ENCODE measurements around the gene CYS1. TPM values are rescaled to one million over a fixed set of nuclear protein-coding genes. Genes with fewer than 3 reads are reported as not detected.

The CYS1 gene
- total and polyA plus RNA-seq, 2 of the 8 experiments (the other 6 are each of a cell fraction or from before 2014, with no cell fraction given): 0.09 to 0.13 TPM

DNA sequence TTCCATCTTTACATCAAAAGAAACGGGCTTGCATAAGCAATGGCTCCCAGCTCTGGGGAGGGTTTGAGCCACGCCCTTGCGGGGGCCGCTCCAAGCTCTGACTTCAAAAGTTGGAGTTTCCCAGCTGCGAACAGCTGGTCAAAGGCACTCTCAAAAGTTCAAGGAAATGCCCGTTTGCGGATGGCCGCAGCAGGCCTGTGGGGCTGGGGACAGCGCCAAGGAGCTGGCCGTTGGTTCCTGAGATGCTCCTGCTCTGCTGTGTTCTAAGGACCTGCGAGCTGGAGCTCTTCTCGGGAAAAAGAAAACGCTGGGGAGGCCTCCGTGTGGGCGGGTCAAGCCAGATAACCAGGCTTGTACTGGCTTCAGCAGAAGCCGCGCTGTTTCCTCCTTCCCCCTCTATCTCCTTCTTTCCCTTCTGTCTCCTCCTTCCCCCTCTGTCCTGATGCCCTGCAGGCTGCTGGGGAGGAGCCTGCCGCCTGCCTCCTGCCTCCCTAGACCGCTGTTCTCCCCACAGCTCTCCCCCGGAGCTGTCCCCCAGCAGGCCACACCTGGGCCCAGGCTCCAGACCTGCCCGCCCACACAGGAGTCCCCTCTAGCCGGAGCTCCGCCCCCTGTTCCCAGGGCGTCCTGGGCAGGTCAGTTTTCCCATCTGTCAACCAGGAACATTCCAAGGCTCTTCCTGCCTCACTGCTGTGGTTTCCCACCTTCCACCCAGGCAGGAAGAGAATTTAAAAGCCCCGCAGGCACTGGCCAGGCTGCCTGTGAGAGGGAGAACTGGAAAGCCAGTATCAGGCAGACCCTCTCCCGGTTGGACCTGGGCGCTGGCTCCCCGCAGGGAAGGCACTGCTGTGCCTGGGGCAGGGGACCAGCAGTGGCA, 22.7 kb downstream of the CYS1 start (continued):
- TF ChIP-seq TAF1 (IDR thresholded peaks at IDR 0.05; ENCODE audit: low read depth, low read length) (no peak; the same call in 1 of the 2 replicates), SIX5 (IDR thresholded peaks at IDR 0.05; ENCODE audit: low read depth, low read length) (no peak), SP4 (IDR thresholded peaks at IDR 0.05; ENCODE audit: low read length) (no peak; the same call in 1 of the 2 replicates), CHD1 (IDR thresholded peaks at IDR 0.05; ENCODE audit: low read depth, low read length) (no peak), BRCA1 (IDR thresholded peaks at IDR 0.05; ENCODE audit: low read depth, low read length) (no peak), TEAD4 (IDR thresholded peaks at IDR 0.05; ENCODE audit: low read depth, low read length) (peak; percentile 87), RNF2 (IDR thresholded peaks at IDR 0.05; ENCODE audit: borderline replicate concordance, low read depth, low read length, missing control alignments, poor library complexity, severe bottlenecking) (no peak), KDM5A (IDR thresholded peaks at IDR 0.05; ENCODE audit: low read length) (no peak), BCL11A (IDR thresholded peaks at IDR 0.05; ENCODE audit: low read depth in 2 of 2, low read length in 2 of 2) (no peak), SRF (IDR thresholded peaks at IDR 0.05; ENCODE audit: low read depth, low read length) (no peak), CBX8 (IDR thresholded peaks at IDR 0.05; ENCODE audit: borderline replicate concordance, low read depth, low read length) (no peak), RBBP5 (IDR thresholded peaks at IDR 0.05; ENCODE audit: borderline replicate concordance, low read depth, low read length) (peak; percentile 67; the same call in 1 of the 2 replicates), JUN (IDR thresholded peaks at IDR 0.05; ENCODE audit: low read depth, low read length) (no peak), TAF7 (optimal IDR thresholded peaks at IDR 0.05; ENCODE audit: borderline replicate concordance, low read depth, low read length) (no peak), KDM4A (IDR thresholded peaks at IDR 0.05; ENCODE audit: low read depth, low read length, severe bottlenecking) (no peak), NANOG (IDR thresholded peaks at IDR 0.05; ENCODE audit: insufficient read depth, low read depth, low read length, poor library complexity, severe bottlenecking) (no peak), SP1 (IDR thresholded peaks at IDR 0.05; ENCODE audit: low read depth, low read length) (no peak), CTBP2 (IDR thresholded peaks at IDR 0.05; ENCODE audit: borderline replicate concordance, insufficient read depth, insufficient read length, low read length) (peak; percentile 6), RFX5 (IDR thresholded peaks at IDR 0.05; ENCODE audit: borderline replicate concordance, low read depth, low read length) (no peak), ZNF274 (IDR thresholded peaks at IDR 0.05; ENCODE audit: borderline replicate concordance, extremely low read depth, low read length) (no peak), CEBPB (IDR thresholded peaks at IDR 0.05; ENCODE audit: low read depth, low read length) (no peak), FOSL1 (IDR thresholded peaks at IDR 0.05; ENCODE audit: insufficient read depth, low read depth, low read length) (no peak), SIRT6 (IDR thresholded peaks at IDR 0.05; ENCODE audit: low read length) (no peak)
- TF ChIP-seq, protein P1, sequence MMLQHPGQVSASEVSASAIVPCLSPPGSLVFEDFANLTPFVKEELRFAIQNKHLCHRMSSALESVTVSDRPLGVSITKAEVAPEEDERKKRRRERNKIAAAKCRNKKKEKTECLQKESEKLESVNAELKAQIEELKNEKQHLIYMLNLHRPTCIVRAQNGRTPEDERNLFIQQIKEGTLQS (IDR thresholded peaks at IDR 0.05; ENCODE audit: insufficient read depth, low read depth, low read length): no peak

All from H1 (cell line).